ENCODE data around the gene SF3B3. TPM values are rescaled to one million over a fixed set of nuclear protein-coding genes. Genes with fewer than 3 reads are reported as not detected.

The SF3B3 gene
- total RNA-seq, result 100 to 1,000 TPM in 3 of 6 donors, 10 to 100 TPM in 3; 63.9 to 168 (median 105) TPM

DNA sequence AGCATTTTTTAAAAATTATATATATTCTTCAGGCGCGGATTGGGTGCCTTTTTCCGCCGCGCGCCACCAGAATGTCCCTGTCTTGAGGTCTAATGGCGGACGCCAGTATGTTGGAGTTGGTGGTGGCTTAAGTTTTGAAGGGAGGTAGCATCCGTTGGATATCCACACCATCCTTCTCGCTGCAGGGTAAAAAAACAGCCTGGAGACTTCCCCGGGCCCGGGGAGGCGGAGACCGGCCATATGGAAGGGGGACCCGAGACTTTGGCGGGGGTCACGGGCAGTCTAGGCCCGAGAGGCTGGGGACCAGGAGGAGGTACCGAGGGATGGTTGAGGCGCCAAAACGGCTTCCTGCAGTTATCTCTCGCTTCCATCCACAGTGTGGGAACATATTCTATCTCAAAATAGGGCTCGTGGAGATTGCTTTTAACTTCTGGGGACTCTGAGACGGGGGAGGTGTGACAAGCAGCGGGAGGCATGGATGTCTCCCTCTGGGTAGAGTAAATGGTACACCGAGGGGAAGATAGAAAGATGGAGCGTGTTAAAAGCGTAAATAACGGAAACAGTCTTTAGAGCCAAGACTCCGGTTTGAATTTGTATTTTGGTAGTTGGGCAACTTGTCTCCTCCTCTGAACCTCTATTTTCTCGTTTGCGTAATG is at the start of gene SF3B3:
SF3B3 (plus strand) TSS at position 74 of the 656 bp plus-strand sequence. CDS start 2,841 bp downstream, outside the sequence.
- no peak for TF ChIP-seq EP300 (IDR thresholded peaks at IDR 0.05)
- TF ChIP-seq POLR2A (IDR thresholded peaks at IDR 0.05), result peak in 2 of 4 donors; percentile 50 to 56
- TF ChIP-seq POLR2AphosphoS5 (IDR thresholded peaks at IDR 0.05), result peak; percentile 50 to 57
- peak; percentile 86 to 90 for ATAC-seq (ENCODE audit: low FRiP score in 2 of 2)
- H3K4me1 ChIP-seq, result peaks cover 32 to 59% (median 40%) of the 10 kb centered on the region in 4 donors
- 0 to 1% methylated on average over 29 to 32 of the region's 32 CpGs for WGBS, 2 donors
- H3K27me3 ChIP-seq, result no peaks in the 10 kb centered on the region
- peaks cover 5 to 36% (median 20%) of the 10 kb centered on the region in 4 donors for H3K36me3 ChIP-seq
- no peaks in the 10 kb centered on the region for H3K9me3 ChIP-seq
- peak within 1 kb of the TSS; percentile 67 to 93 (median 91) for H3K4me3 ChIP-seq
- DNase-seq, result peak; percentile 65 to 72
- H3K27ac ChIP-seq, result peak within 1 kb of the TSS; percentile 89 to 94 (median 93)

GRCh38 chr16:70474320-70475053 is 49.1 kb upstream of the SF3B3 start:
- peaks cover 7 to 71% (median 36%) of the 10 kb centered on the region in 4 donors for H3K36me3 ChIP-seq
- WGBS, 2 donors, result 96 to 100% methylated on average over 1 to 19 of the region's 22 CpGs
- H3K27ac ChIP-seq, result no peak overlapping the region
- DNase-seq (peak in 1 of 2 donors; percentile 75), ATAC-seq (ENCODE audit: low FRiP score in 2 of 2) (no peak)
- no peaks in the 10 kb centered on the region for H3K27me3 ChIP-seq
- TF ChIP-seq POLR2A (IDR thresholded peaks at IDR 0.05) (no peak), POLR2AphosphoS5 (IDR thresholded peaks at IDR 0.05) (no peak), EP300 (IDR thresholded peaks at IDR 0.05) (no peak)
- TF ChIP-seq, protein P1, sequence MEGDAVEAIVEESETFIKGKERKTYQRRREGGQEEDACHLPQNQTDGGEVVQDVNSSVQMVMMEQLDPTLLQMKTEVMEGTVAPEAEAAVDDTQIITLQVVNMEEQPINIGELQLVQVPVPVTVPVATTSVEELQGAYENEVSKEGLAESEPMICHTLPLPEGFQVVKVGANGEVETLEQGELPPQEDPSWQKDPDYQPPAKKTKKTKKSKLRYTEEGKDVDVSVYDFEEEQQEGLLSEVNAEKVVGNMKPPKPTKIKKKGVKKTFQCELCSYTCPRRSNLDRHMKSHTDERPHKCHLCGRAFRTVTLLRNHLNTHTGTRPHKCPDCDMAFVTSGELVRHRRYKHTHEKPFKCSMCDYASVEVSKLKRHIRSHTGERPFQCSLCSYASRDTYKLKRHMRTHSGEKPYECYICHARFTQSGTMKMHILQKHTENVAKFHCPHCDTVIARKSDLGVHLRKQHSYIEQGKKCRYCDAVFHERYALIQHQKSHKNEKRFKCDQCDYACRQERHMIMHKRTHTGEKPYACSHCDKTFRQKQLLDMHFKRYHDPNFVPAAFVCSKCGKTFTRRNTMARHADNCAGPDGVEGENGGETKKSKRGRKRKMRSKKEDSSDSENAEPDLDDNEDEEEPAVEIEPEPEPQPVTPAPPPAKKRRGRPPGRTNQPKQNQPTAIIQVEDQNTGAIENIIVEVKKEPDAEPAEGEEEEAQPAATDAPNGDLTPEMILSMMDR (IDR thresholded peaks at IDR 0.05), result no peak
- H3K4me3 ChIP-seq, result no peak overlapping the region
- peaks cover 5 to 18% (median 11%) of the 10 kb centered on the region in 4 donors for H3K4me1 ChIP-seq
- no peaks in the 10 kb centered on the region for H3K9me3 ChIP-seq

DNA sequence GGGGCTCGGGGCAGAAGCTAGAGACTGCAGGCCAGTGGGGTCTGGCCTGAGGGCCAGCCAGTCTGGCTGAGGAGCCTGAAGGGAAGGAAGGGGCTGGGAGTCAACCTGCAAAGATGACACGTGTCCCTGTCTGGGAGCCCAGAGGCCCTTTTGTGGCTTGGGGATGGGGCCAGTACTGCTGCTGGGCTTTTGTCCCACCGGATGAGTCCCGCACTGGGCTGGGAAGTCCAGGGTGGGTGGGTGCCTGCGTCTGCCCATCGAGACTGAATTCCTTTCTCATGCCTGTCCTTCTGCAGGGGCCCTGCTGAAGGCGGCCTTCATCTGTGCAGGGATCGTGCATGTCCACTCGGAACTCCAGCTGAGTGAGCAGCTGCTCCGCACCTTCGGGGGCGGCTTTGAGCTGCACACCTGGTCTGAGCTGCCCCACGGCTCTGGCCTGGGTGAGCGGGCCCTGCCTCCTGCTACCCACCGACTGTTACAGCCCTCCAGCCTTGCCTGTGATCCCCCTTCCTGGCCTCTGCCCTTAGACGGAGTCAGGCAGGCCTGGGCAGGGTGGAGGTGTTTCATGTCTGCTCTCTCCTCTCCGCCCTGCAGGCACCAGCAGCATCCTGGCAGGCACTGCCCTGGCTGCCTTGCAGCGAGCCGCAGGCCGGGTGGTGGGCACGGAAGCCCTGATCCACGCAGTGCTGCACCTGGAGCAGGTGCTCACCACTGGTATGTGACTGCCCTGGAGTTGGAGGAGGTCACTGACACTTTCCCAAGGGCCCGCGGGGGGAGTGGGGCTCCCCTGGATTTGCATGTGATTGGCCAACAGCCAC is 48.4 kb upstream of the SF3B3 start:
- DNase-seq, result peak in 1 of 2 donors; percentile 70
- no peaks in the 10 kb centered on the region for H3K27me3 ChIP-seq
- 81 to 95% methylated on average over 8 to 24 of the region's 24 CpGs for WGBS, 2 donors
- H3K4me1 ChIP-seq, result peaks cover 7 to 25% (median 16%) of the 10 kb centered on the region in 4 donors
- H3K27ac ChIP-seq, result no peak overlapping the region
- H3K4me3 ChIP-seq, result no peak overlapping the region
- no peak for ATAC-seq (ENCODE audit: low FRiP score in 2 of 2)
- TF ChIP-seq, protein P1 (IDR thresholded peaks at IDR 0.05), result no peak
- no peak for TF ChIP-seq POLR2AphosphoS5 (IDR thresholded peaks at IDR 0.05)
- no peak for TF ChIP-seq EP300 (IDR thresholded peaks at IDR 0.05)
- no peak for TF ChIP-seq POLR2A (IDR thresholded peaks at IDR 0.05)
- H3K9me3 ChIP-seq, result no peaks in the 10 kb centered on the region
- peaks cover 7 to 78% (median 43%) of the 10 kb centered on the region in 4 donors for H3K36me3 ChIP-seq

DNA sequence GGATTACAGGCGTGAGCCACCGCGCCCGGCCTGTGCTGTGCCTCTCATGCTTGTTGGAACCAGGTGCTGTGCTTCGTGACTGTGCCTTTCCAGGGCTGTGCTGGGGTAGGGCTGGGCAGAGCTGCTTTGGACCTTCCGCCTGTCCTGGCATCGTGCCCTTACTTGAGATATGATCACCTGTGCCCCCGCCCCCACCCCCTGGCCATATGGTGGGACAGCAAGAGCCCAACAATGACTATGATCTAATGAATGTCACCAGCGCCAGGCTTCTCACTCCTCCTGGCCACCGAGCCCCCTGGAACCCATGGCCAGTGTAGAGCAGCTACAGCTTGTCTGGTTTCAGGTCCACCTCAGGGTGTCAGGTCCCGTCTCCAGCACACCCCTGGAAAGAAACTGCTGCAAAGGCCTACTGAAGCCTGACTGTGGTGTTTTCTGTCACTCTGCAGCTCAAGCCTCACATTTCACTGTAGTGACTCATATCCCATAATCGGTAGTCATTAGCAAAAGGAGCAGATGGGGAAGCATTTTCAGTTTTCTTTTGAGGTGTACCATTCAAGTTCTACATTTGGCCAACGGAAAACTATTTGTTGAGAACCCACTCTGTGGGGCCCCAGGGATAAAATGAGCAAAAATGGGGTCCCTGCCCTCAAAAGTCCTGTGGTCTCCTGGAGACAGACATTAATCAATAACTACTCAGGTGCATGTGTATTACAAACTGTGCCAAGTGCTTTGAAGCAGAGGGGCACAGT is 47.2 kb upstream of the SF3B3 start:
- no peak for ATAC-seq (ENCODE audit: low FRiP score in 2 of 2)
- 75% methylated on average over 5 to 13 of the region's 13 CpGs for WGBS, 2 donors
- no peak for DNase-seq
- Histone ChIP-seq H3K4me3 (no peak overlapping the region), H3K27me3 (no peaks in the 10 kb centered on the region), H3K4me1 (peaks cover 7 to 26% (median 16%) of the 10 kb centered on the region in 4 donors), H3K27ac (peak overlapping the region in 3 of 4 donors; percentile 30 to 46 (median 38)), H3K36me3 (peaks cover 12 to 84% (median 54%) of the 10 kb centered on the region in 4 donors), H3K9me3 (no peaks in the 10 kb centered on the region)
- TF ChIP-seq POLR2AphosphoS5 (IDR thresholded peaks at IDR 0.05) (no peak), POLR2A (IDR thresholded peaks at IDR 0.05) (no peak), EP300 (IDR thresholded peaks at IDR 0.05) (no peak)
- TF ChIP-seq, protein P1 (IDR thresholded peaks at IDR 0.05), result no peak

All from upper lobe of left lung (tissue), 6 donors.